ENCODE data around the gene TNFSF11.

Gene TNFSF11

GRCh38 chr13:42526804-42527203, 47.1 kb upstream of the TNFSF11 start:
- Histone ChIP-seq H3K9ac (ENCODE audit: low read depth, low read length, poor library complexity) (no peak overlapping the region), H3K4ac (ENCODE audit: low read length) (no peak overlapping the region), H4K91ac (ENCODE audit: low read depth, low read length, poor library complexity) (no peak overlapping the region), H2AK5ac (ENCODE audit: low read depth, low read length) (no peak overlapping the region), H3K23ac (ENCODE audit: low read depth, low read length, poor library complexity) (no peak overlapping the region), H2BK12ac (ENCODE audit: low read length) (no peak overlapping the region), H4K8ac (ENCODE audit: low read depth, low read length) (no peak overlapping the region), H3K4me2 (ENCODE audit: insufficient read depth, low read length, poor library complexity, severe bottlenecking) (no peak overlapping the region), H3K18ac (ENCODE audit: low read length) (no peak overlapping the region), H3K27me3 (ENCODE audit: control insufficient read depth in 3 of 3, insufficient read depth in 3 of 3, low read depth in 1 of 3, low read length in 3 of 3) (no peaks in the 10 kb centered on the region), H2BK5ac (ENCODE audit: low read length) (no peak overlapping the region), H3K4me1 (ENCODE audit: control insufficient read depth in 2 of 2, insufficient read depth in 1 of 2, low read depth in 1 of 2, low read length in 2 of 2) (peaks cover 0 to 4% of the 10 kb centered on the region in 2 donors), H3K9me3 (replicated peaks in 1 of 2; ENCODE audit: control insufficient read depth in 2 of 2, insufficient read depth in 1 of 2, low read depth in 1 of 2, low read length in 2 of 2) (no peaks in the 10 kb centered on the region), H2BK15ac (ENCODE audit: low read length) (no peak overlapping the region), H3K27ac (replicated peaks; ENCODE audit: low read length) (no peak overlapping the region), H2BK120ac (ENCODE audit: low read depth, low read length) (no peak overlapping the region), H3K14ac (ENCODE audit: low read length) (no peak overlapping the region), H3K79me1 (ENCODE audit: low read depth, low read length) (no peaks in the 10 kb centered on the region), H3K36me3 (replicated peaks in 1 of 2; ENCODE audit: control insufficient read depth in 2 of 2, insufficient read depth in 2 of 2, low read length in 2 of 2) (no peaks in the 10 kb centered on the region), H3K4me3 (ENCODE audit: low read length in 2 of 2) (no peak overlapping the region), H2AFZ (ENCODE audit: low read length) (no peak overlapping the region)
- no CpG with 5 or more reads among the region's 3 CpGs for WGBS, 2 donors (ENCODE audit: extremely low coverage in 2 of 2, insufficient read length in 2 of 2, insufficient replicate concordance in 1 of 2)
- DNase-seq (ENCODE audit: low spot score), result no peak

- no peaks in the 10 kb centered on the region for H3K9me3 ChIP-seq (replicated peaks in 1 of 2; ENCODE audit: control insufficient read depth in 2 of 2, insufficient read depth in 1 of 2, low read depth in 1 of 2, low read length in 2 of 2)
- no peak overlapping the region for H2BK12ac ChIP-seq (ENCODE audit: low read length)
- H3K14ac ChIP-seq (ENCODE audit: low read length), result no peak overlapping the region
- H3K4me2 ChIP-seq (ENCODE audit: insufficient read depth, low read length, poor library complexity, severe bottlenecking), result no peak overlapping the region
- no peak overlapping the region for H3K9ac ChIP-seq (ENCODE audit: low read depth, low read length, poor library complexity)
- H2AK5ac ChIP-seq (ENCODE audit: low read depth, low read length), result no peak overlapping the region
- no peak overlapping the region for H2BK120ac ChIP-seq (ENCODE audit: low read depth, low read length)
- H3K18ac ChIP-seq (ENCODE audit: low read length), result no peak overlapping the region
- H4K8ac ChIP-seq (ENCODE audit: low read depth, low read length), result no peak overlapping the region
- H3K4me3 ChIP-seq (ENCODE audit: low read length in 2 of 2), result no peak overlapping the region
- H3K36me3 ChIP-seq (replicated peaks in 1 of 2; ENCODE audit: control insufficient read depth in 2 of 2, insufficient read depth in 2 of 2, low read length in 2 of 2), result no peaks in the 10 kb centered on the region
- no peak overlapping the region for H3K27ac ChIP-seq (replicated peaks; ENCODE audit: low read length)
- no peak overlapping the region for H3K23ac ChIP-seq (ENCODE audit: low read depth, low read length, poor library complexity)
- H2BK5ac ChIP-seq (ENCODE audit: low read length), result no peak overlapping the region
- H3K4ac ChIP-seq (ENCODE audit: low read length), result no peak overlapping the region
- no peak overlapping the region for H2BK15ac ChIP-seq (ENCODE audit: low read length)
- no peaks in the 10 kb centered on the region for H3K79me1 ChIP-seq (ENCODE audit: low read depth, low read length)
- H3K4me1 ChIP-seq (ENCODE audit: control insufficient read depth in 2 of 2, insufficient read depth in 1 of 2, low read depth in 1 of 2, low read length in 2 of 2), result no peaks in the 10 kb centered on the region
- no peak overlapping the region for H2AFZ ChIP-seq (ENCODE audit: low read length)
- H3K27me3 ChIP-seq (ENCODE audit: control insufficient read depth in 3 of 3, insufficient read depth in 3 of 3, low read depth in 1 of 3, low read length in 3 of 3), result no peaks in the 10 kb centered on the region
- H4K91ac ChIP-seq (ENCODE audit: low read depth, low read length, poor library complexity), result no peak overlapping the region
- WGBS, 2 donors (ENCODE audit: extremely low coverage in 2 of 2, insufficient read length in 2 of 2, insufficient replicate concordance in 1 of 2), result no CpG with 5 or more reads among the region's 4 CpGs
- DNase-seq (ENCODE audit: low spot score), result no peak
Observed at GRCh38 chr13:42532561-42533335, 41.2 kb upstream of the TNFSF11 start.

- H2BK5ac ChIP-seq (ENCODE audit: low read length), result no peak overlapping the region
- no peaks in the 10 kb centered on the region for H3K27me3 ChIP-seq (ENCODE audit: control insufficient read depth in 3 of 3, insufficient read depth in 3 of 3, low read depth in 1 of 3, low read length in 3 of 3)
- DNase-seq (ENCODE audit: low spot score), result no peak
- WGBS, 2 donors (ENCODE audit: extremely low coverage in 2 of 2, insufficient read length in 2 of 2, insufficient replicate concordance in 1 of 2), result no CpG with 5 or more reads among the region's 1 CpG
- no peak overlapping the region for H2BK15ac ChIP-seq (ENCODE audit: low read length)
- H3K14ac ChIP-seq (ENCODE audit: low read length), result no peak overlapping the region
- H3K36me3 ChIP-seq (replicated peaks in 1 of 2; ENCODE audit: control insufficient read depth in 2 of 2, insufficient read depth in 2 of 2, low read length in 2 of 2), result no peaks in the 10 kb centered on the region
- no peak overlapping the region for H2AK5ac ChIP-seq (ENCODE audit: low read depth, low read length)
- no peaks in the 10 kb centered on the region for H3K4me1 ChIP-seq (ENCODE audit: control insufficient read depth in 2 of 2, insufficient read depth in 1 of 2, low read depth in 1 of 2, low read length in 2 of 2)
- H3K79me1 ChIP-seq (ENCODE audit: low read depth, low read length), result no peaks in the 10 kb centered on the region
- no peak overlapping the region for H3K27ac ChIP-seq (replicated peaks; ENCODE audit: low read length)
- no peak overlapping the region for H3K4me2 ChIP-seq (ENCODE audit: insufficient read depth, low read length, poor library complexity, severe bottlenecking)
- no peak overlapping the region for H4K8ac ChIP-seq (ENCODE audit: low read depth, low read length)
- no peak overlapping the region for H3K18ac ChIP-seq (ENCODE audit: low read length)
- H3K4ac ChIP-seq (ENCODE audit: low read length), result no peak overlapping the region
- H2BK12ac ChIP-seq (ENCODE audit: low read length), result no peak overlapping the region
- no peak overlapping the region for H4K91ac ChIP-seq (ENCODE audit: low read depth, low read length, poor library complexity)
- no peak overlapping the region for H3K4me3 ChIP-seq (ENCODE audit: low read length in 2 of 2)
- no peak overlapping the region for H3K23ac ChIP-seq (ENCODE audit: low read depth, low read length, poor library complexity)
- H3K9ac ChIP-seq (ENCODE audit: low read depth, low read length, poor library complexity), result no peak overlapping the region
- H2BK120ac ChIP-seq (ENCODE audit: low read depth, low read length), result no peak overlapping the region
- no peaks in the 10 kb centered on the region for H3K9me3 ChIP-seq (replicated peaks in 1 of 2; ENCODE audit: control insufficient read depth in 2 of 2, insufficient read depth in 1 of 2, low read depth in 1 of 2, low read length in 2 of 2)
- no peak overlapping the region for H2AFZ ChIP-seq (ENCODE audit: low read length)
Observed at GRCh38 chr13:42533336-42533591, 40.7 kb upstream of the TNFSF11 start.

- no CpG with 5 or more reads among the region's 1 CpG for WGBS, 2 donors (ENCODE audit: extremely low coverage in 2 of 2, insufficient read length in 2 of 2, insufficient replicate concordance in 1 of 2)
- Histone ChIP-seq H3K27me3 (ENCODE audit: control insufficient read depth in 3 of 3, insufficient read depth in 3 of 3, low read depth in 1 of 3, low read length in 3 of 3) (no peaks in the 10 kb centered on the region), H2AK5ac (ENCODE audit: low read depth, low read length) (no peak overlapping the region), H3K9me3 (replicated peaks in 1 of 2; ENCODE audit: control insufficient read depth in 2 of 2, insufficient read depth in 1 of 2, low read depth in 1 of 2, low read length in 2 of 2) (no peaks in the 10 kb centered on the region), H4K91ac (ENCODE audit: low read depth, low read length, poor library complexity) (no peak overlapping the region), H2BK5ac (ENCODE audit: low read length) (no peak overlapping the region), H2BK15ac (ENCODE audit: low read length) (no peak overlapping the region), H3K4ac (ENCODE audit: low read length) (no peak overlapping the region), H3K18ac (ENCODE audit: low read length) (no peak overlapping the region), H2BK12ac (ENCODE audit: low read length) (no peak overlapping the region), H3K14ac (ENCODE audit: low read length) (no peak overlapping the region), H2AFZ (ENCODE audit: low read length) (no peak overlapping the region), H4K8ac (ENCODE audit: low read depth, low read length) (no peak overlapping the region), H2BK120ac (ENCODE audit: low read depth, low read length) (no peak overlapping the region), H3K4me2 (ENCODE audit: insufficient read depth, low read length, poor library complexity, severe bottlenecking) (no peak overlapping the region), H3K23ac (ENCODE audit: low read depth, low read length, poor library complexity) (no peak overlapping the region), H3K36me3 (replicated peaks in 1 of 2; ENCODE audit: control insufficient read depth in 2 of 2, insufficient read depth in 2 of 2, low read length in 2 of 2) (no peaks in the 10 kb centered on the region), H3K27ac (replicated peaks; ENCODE audit: low read length) (no peak overlapping the region), H3K4me1 (ENCODE audit: control insufficient read depth in 2 of 2, insufficient read depth in 1 of 2, low read depth in 1 of 2, low read length in 2 of 2) (no peaks in the 10 kb centered on the region), H3K79me1 (ENCODE audit: low read depth, low read length) (no peaks in the 10 kb centered on the region), H3K9ac (ENCODE audit: low read depth, low read length, poor library complexity) (no peak overlapping the region), H3K4me3 (ENCODE audit: low read length in 2 of 2) (no peak overlapping the region)
- DNase-seq (ENCODE audit: low spot score), result no peak
Observed at GRCh38 chr13:42534785-42535184, 39.2 kb upstream of the TNFSF11 start.
